DOHH2 (cell line): ENCODE results near the gene BAZ2B.

Experiments used
- H3F3A ChIP-seq: fragments of 200-600 bp; sonication (generic), shearing (Covaris generic); 2 replicates; pipeline ENCODE4 v1.6.0; 2016; ENCODE audit warnings: antibody characterized with exemption, mild to moderate bottlenecking; ENCODE audit not compliant: control insufficient read depth, insufficient read depth
- H3K27ac ChIP-seq: fragments of 200-600 bp; sonication (generic); 2 replicates; pipeline ENCODE4 v1.5.1; 2014; ENCODE audit warnings: low read depth, mild to moderate bottlenecking, low read length, moderate library complexity
- H3K27me3 ChIP-seq: fragments of 200-600 bp; sonication (generic); 2 replicates; pipeline ENCODE4 v1.6.1; 2014; ENCODE audit warnings: mild to moderate bottlenecking, low read length, mixed read lengths; ENCODE audit not compliant: control insufficient read depth
- H3K36me3 ChIP-seq: fragments of 200-600 bp; sonication (generic); 2 replicates; pipeline ENCODE4 v1.6.1; 2014; ENCODE audit warnings: mild to moderate bottlenecking, low read length, moderate library complexity, mixed read lengths; ENCODE audit not compliant: control insufficient read depth
- H3K4me1 ChIP-seq: fragments of 200-600 bp; sonication (generic); 2 replicates; pipeline ENCODE4 v1.6.1; 2014; ENCODE audit warnings: mild to moderate bottlenecking, low read length, mixed read lengths; ENCODE audit not compliant: control insufficient read depth
- H3K4me2 ChIP-seq: fragments of 200-600 bp; sonication (generic); 2 replicates; pipeline ENCODE4 v1.6.0; 2014; ENCODE audit warnings: mild to moderate bottlenecking, low read length, moderate library complexity
- H3K4me3 ChIP-seq: fragments of 200-600 bp; sonication (generic); 2 replicates; pipeline ENCODE4 v1.5.1; 2014; ENCODE audit warnings: mild to moderate bottlenecking, low read length, mixed read lengths
- H3K79me2 ChIP-seq: fragments of 200-600 bp; sonication (generic); 2 replicates; pipeline ENCODE4 v1.6.1; 2014; ENCODE audit warnings: mild to moderate bottlenecking, low read length, mixed read lengths; ENCODE audit not compliant: control insufficient read depth
- H3K9me2 ChIP-seq: fragments of 200-600 bp; sonication (generic); replicated peaks from 2 replicates; pipeline ENCODE4 v1.6.1; 2014; ENCODE audit warnings: mild to moderate bottlenecking, low read length, mixed read lengths; ENCODE audit not compliant: control insufficient read depth
- H3K9me3 ChIP-seq: fragments of 200-600 bp; sonication (generic); 2 replicates; pipeline ENCODE4 v1.6.1; 2014; ENCODE audit warnings: antibody characterized with exemption, low read length, mixed read lengths; ENCODE audit not compliant: control insufficient read depth, insufficient read depth
- H4K20me1 ChIP-seq: fragments of 200-600 bp; sonication (generic); 2 replicates; pipeline ENCODE4 v1.6.0; 2014; ENCODE audit warnings: low read depth, mild to moderate bottlenecking, antibody characterized with exemption, low read length, moderate library complexity; ENCODE audit not compliant: control insufficient read depth, insufficient read depth
- EZH2phosphoT487 ChIP-seq: fragments of 200-600 bp; sonication (generic); IDR thresholded peaks from 2 replicates; pipeline ENCODE4 v1.6.1; 2017; ENCODE audit warnings: borderline replicate concordance, mild to moderate bottlenecking, antibody characterized with exemption, low read length, moderate library complexity, mixed read lengths
- TF ChIP-seq, protein P1 (sequence below): fragments of 200-600 bp; sonication (generic); IDR thresholded peaks from one replicate; pipeline ENCODE4 v1.5.1; 2014; ENCODE audit warnings: antibody characterized with exemption, mild to moderate bottlenecking, low read depth, low read length; ENCODE audit not compliant: poor library complexity, severe bottlenecking

BAZ2B gene

DNA sequence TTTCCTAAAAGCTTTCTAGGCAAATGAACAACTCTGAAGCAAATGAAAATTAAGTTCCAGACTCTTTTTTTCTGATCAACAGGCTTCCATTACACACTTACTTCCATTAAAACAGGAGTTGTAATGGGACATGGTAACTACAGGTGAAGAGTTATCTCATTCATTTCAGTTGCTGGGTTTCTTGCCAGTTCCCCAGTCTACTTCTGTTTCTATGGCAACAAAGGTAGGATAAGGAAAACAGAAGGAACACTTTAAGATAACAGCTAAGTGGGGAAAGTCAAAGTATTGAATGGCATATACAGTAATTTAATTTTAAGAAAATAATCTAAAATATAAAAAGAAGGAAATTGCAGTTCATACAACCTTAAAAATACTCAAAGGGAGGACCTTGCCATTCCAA, 25.1 kb downstream of the BAZ2B start:
- H3K36me3 ChIP-seq = no peaks in the 10 kb centered on the region
- TF ChIP-seq, protein P1, sequence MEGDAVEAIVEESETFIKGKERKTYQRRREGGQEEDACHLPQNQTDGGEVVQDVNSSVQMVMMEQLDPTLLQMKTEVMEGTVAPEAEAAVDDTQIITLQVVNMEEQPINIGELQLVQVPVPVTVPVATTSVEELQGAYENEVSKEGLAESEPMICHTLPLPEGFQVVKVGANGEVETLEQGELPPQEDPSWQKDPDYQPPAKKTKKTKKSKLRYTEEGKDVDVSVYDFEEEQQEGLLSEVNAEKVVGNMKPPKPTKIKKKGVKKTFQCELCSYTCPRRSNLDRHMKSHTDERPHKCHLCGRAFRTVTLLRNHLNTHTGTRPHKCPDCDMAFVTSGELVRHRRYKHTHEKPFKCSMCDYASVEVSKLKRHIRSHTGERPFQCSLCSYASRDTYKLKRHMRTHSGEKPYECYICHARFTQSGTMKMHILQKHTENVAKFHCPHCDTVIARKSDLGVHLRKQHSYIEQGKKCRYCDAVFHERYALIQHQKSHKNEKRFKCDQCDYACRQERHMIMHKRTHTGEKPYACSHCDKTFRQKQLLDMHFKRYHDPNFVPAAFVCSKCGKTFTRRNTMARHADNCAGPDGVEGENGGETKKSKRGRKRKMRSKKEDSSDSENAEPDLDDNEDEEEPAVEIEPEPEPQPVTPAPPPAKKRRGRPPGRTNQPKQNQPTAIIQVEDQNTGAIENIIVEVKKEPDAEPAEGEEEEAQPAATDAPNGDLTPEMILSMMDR = no peak
- TF ChIP-seq EZH2phosphoT487 = no peak
- H3F3A ChIP-seq = no peaks in the 10 kb centered on the region
- H3K9me3 ChIP-seq = no peaks in the 10 kb centered on the region
- H3K9me2 ChIP-seq = no peaks in the 10 kb centered on the region
- no peaks in the 10 kb centered on the region for H4K20me1 ChIP-seq
- H3K4me2 ChIP-seq = no peak overlapping the region
- H3K27me3 ChIP-seq = no peaks in the 10 kb centered on the region
- no peaks in the 10 kb centered on the region for H3K79me2 ChIP-seq
- H3K4me1 ChIP-seq = no peaks in the 10 kb centered on the region
- H3K4me3 ChIP-seq = no peak overlapping the region
- no peak overlapping the region for H3K27ac ChIP-seq

DNA sequence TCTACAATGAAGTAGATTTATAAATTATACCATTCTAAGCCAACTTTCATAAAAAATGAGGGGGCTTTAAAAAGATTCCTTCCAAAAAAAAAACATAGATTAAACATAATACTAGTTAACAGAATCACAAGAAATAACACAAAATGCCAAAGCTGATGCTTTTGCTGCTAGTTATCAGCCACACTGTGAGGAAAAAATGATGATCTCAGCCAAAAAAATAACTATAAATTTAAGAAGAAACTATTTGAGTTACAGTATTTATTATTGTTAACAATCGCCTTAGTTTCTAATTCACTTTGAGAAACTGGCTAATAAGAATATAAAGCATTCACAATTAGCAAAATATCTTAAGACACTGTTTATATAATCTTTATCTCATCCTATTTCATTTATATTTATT, 27.1 kb downstream of the BAZ2B start:
- H3K79me2 ChIP-seq = no peaks in the 10 kb centered on the region
- TF ChIP-seq EZH2phosphoT487 = no peak
- TF ChIP-seq, protein P1 = no peak

DNA sequence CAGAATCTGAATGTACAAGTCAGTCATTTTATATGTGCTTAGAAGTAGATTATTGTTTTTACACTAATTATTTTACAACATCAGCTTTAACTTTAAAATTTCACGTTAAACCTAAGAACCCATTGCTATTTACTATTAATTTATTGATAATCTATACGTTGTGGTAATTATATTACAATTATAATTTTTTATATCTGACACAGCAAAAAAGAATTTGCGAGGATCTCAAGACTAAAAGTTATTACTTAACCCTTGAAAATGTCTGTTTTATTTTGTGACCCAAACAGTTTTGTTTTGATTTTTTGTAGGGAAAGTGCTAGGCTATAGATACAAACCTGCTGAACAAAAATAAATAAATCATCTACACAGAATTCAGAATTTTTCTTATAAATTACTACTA, 30.3 kb downstream of the BAZ2B start:
- Histone ChIP-seq H3K4me1 (no peaks in the 10 kb centered on the region), H3K4me3 (no peak overlapping the region), H3K9me3 (no peaks in the 10 kb centered on the region), H3K36me3 (no peaks in the 10 kb centered on the region), H3K79me2 (no peaks in the 10 kb centered on the region), H3K27me3 (no peaks in the 10 kb centered on the region), H4K20me1 (no peaks in the 10 kb centered on the region), H3K4me2 (no peak overlapping the region), H3F3A (no peaks in the 10 kb centered on the region), H3K27ac (no peak overlapping the region), H3K9me2 (no peaks in the 10 kb centered on the region)
- TF ChIP-seq, protein P1 = no peak
- no peak for TF ChIP-seq EZH2phosphoT487

More for the DNA sequence above, 27.1 kb downstream of the BAZ2B start:
- H3K4me2 ChIP-seq = no peak overlapping the region
- H3K27ac ChIP-seq = no peak overlapping the region
- no peaks in the 10 kb centered on the region for H3K9me2 ChIP-seq
- no peaks in the 10 kb centered on the region for H3K9me3 ChIP-seq
- no peaks in the 10 kb centered on the region for H3K27me3 ChIP-seq
- H3K4me1 ChIP-seq = no peaks in the 10 kb centered on the region
- H3F3A ChIP-seq = no peaks in the 10 kb centered on the region
- H3K4me3 ChIP-seq = no peak overlapping the region
- H4K20me1 ChIP-seq = no peaks in the 10 kb centered on the region
- no peaks in the 10 kb centered on the region for H3K36me3 ChIP-seq

DNA sequence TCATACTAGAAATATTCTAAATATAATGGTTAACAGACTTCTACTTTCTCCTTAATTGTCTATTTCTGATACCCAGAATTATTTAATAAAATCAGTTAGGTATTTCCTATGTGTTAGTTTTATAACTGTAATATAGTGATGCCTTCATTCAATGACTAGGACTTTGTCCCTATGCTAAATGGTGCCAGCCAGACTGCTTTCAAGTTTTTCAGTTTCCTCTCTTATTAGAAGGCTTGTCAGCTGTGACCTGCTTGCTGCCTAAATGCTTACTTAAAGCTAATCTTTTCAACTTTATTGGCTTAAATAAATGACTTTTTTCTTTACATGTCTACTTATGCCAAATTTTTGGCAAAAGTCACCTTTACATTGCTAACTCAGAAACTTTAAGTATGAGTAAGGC, 30.7 kb downstream of the BAZ2B start:
- Histone ChIP-seq H3K9me2 (no peaks in the 10 kb centered on the region), H3K36me3 (no peaks in the 10 kb centered on the region), H3K4me2 (no peak overlapping the region), H3K79me2 (no peaks in the 10 kb centered on the region), H3K27me3 (no peaks in the 10 kb centered on the region), H3F3A (no peaks in the 10 kb centered on the region), H3K4me3 (no peak overlapping the region), H4K20me1 (no peaks in the 10 kb centered on the region), H3K27ac (no peak overlapping the region), H3K4me1 (no peaks in the 10 kb centered on the region), H3K9me3 (no peaks in the 10 kb centered on the region)
- TF ChIP-seq, protein P1 = no peak
- no peak for TF ChIP-seq EZH2phosphoT487
